NCI-H345 (cell line): ENCODE results near the gene ULK4.
"Not testable (repeated sequence)": the region's sequence is repeated elsewhere in the genome, so short reads cannot be mapped to it uniquely, and the experiment has no call there.

Experiments used
- DNase-seq: peaks from one replicate; lab custom pipeline; 2025; lab: John Stamatoyannopoulos, UW

Gene ULK4

DNA sequence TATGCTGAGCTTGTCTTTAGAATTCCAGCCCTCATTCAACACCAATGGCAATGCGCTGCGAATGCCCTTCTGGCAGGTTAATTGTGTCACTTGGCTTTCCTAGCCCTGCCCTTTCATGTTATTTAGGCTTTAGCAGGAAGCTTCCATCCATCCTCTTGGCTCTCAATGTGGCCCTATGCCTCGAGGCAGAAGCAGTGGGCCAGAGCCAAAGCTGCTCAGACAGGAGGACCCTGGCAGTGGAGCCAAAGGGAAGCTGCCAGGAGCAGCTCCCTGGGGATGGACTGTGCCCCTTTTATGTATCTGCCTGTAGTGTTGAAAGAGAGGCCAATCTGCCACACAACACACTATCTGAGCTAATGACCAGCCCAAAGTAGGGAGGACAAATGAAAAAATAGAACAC is 386.2 kb downstream of the ULK4 start:
- no peak for DNase-seq

DNA sequence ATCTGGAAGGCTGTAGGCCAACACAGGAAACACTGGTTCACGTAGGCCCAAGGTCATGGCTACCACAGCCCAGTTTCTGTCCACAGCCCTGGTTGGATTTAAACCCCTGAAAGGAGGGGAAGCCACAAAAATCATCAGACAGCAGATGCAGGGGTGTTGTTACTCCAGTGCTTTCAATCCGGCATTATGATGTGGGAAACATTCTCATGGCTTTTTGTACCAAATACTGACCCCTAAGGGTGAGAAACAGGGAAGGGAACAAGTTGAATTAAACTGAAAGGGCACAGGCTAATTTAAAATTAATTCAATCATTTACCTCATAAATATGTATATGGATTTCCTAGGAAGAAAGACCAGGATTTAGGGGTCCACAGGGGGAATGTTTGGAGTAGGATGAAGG is 387.0 kb downstream of the ULK4 start:
- DNase-seq, result no peak

DNA sequence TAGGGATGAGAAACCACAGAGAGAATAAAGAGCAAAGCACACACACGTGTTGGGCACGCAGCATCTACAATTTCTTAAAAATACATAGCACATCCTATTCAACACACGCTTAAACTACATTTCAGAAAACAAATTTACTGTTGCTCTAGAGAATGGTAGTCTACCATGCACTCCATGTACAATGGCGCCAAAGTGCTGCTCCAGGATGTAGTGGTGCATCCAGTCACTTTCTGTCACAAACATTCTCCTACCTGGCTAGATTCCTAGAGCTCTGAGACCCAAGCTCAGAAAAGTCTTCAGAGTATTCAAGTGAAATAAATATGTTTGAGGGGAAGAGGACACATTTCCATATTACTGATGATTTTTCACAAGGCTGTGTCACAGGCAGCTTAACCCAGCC is 388.3 kb downstream of the ULK4 start:
- no peak for DNase-seq

DNA sequence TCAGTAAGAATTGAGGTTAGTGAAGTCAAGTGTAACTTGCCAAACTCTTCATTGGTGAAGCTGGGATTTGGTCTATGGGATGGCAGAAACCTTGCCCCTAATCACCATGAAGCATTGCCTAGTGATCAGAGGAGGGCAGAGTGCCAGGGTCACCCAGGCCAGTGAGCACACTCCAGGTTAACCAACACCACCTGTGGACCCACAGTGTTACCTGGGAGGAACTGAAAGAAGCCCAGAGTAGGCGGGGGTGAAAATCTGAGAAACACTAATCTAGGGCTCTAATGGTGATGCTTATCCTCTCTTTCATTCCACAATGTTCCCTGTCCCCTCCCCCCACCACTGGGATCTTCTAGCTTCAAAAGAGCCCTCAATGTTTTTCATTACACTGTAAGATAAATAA is 389.8 kb downstream of the ULK4 start:
- DNase-seq, result no peak

DNA sequence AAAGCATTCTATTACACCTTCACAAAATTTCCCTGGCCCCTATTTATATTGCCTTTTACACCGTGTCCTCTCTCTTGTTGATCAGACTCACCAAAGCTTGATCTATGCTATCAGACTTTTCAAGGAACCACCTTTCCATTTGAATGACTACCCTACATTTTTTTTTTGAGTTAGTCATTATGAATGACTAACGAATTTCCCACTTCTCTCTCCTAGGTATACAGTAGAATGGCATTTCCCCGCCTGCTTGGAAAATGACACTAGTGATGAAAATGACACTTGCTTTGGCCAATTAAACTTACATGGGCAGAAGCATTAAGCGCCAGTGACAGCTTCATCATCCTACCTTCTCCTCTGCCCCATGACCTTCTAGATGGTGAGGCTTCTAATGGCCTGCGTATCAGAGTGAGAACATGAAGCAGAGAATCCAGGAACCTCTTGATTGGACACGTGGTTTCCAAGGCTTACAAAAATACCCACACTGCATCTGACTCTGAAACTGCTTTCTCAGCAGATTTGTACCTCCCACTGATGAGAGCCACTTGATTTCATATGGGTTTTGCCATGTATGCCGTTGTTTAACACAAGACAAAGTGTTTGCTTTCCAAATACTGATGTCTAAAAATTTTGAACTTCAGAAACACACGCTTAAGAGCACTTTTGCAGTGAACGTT is 392.1 kb downstream of the ULK4 start:
- DNase-seq, result no peak

DNA sequence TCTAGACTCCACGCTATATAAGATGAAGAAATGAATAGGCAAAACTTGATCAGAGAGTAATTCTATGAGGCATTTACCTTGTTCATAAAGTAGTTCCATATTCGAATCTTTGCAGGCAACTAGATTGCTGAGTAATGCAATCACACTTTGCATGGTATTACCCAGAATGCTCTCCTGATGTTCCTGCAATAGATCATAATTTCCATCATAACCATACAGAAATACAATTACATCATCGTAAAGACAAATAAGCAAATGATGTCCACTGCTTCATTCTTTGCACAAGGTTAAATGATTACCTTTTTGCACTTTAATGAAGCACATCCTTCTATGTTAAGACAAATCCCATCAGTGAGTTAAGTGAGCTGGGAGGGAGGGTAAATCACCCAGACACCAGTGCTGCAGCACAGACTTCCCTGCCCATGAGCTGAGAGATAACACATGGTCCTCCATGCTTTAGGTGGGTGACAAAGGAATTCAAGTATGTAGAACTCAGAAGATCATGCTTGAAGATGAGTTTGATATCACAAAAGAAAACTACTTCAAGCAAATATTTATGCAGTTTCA is 395.9 kb downstream of the ULK4 start:
- DNase-seq, result no peak

DNA sequence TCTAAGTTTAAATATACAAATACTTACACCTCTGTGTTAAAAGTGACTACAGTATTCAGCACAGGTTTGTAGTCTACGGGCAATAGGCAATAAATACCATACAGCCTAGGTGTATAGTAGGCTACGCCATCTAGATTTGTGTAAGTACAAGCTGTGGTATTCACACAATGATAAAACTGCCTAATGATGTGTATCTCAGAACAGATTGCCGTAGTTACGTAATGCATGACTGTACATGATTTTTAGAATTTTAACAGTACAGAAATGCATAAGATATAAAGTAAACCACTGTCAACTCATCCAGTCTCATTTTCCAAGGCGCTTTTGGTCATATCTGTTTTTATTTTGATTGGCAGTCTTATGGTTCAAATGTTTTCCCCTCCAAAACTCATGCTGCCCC is 396.9 kb downstream of the ULK4 start:
- DNase-seq, result no peak

DNA sequence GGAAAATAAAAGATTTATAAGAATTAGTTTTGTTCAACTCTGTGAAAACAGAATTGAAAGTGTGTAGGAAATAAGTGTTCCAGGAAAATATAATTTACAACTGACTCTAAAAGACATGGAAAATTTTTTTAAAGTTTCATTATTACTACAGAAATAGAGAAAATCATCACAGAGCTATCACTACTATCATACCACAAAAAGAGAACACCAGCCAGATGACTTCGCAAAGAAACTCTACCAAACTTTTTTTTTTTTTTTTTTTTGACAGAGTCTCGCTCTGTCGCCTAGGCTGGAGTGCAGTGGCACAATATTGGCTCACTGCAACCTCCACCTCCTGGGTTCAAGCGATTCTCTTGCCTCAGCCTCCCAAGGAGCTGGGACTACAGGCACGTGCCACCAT is 405.7 kb downstream of the ULK4 start:
- not testable (repeated sequence) for DNase-seq

DNA sequence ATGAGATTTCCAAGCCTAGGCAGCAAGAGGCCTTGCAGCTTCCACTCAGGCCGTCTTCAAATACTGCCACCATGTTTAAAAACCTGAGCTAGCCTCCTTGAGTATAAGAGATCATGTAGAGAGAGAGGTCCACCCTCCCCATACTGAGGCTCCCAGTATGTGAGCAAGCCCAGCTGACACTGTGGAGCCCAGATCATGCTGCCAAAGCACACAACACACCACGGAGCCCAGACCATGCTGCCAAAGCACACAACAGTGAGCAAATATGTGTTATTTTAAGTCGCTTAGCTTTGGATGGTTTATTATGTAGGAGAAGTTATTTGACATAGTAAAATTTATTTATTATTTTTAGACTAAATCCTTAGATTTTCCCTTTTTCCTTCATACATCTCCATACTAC is 428.9 kb downstream of the ULK4 start:
- no peak for DNase-seq

DNA sequence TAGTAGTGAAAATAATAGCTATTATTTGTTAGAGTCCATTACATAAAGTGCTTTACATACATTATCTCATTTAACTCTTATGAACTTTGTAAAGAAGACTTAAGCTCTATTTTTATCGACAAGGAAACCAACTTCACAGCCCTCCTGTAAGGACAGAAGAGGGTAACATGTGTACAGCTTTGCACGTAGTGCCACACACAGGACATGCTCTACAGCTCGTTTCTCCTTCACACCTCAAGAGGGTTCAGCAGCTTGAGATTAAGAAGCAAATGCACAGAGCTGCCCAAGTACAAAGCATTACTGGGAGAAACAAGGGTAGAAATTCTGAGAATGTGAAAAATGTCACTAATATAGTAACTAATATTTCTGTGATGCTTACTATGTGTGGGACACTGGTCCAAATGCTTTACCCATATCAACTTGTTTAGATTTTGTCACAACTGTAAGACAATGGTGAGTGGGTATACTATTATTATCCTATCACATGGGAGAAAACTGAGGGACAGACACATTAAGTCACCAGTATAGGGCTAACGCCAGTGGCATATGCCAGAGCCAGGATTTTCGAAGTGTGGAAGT is 434.8 kb downstream of the ULK4 start:
- no peak for DNase-seq

DNA sequence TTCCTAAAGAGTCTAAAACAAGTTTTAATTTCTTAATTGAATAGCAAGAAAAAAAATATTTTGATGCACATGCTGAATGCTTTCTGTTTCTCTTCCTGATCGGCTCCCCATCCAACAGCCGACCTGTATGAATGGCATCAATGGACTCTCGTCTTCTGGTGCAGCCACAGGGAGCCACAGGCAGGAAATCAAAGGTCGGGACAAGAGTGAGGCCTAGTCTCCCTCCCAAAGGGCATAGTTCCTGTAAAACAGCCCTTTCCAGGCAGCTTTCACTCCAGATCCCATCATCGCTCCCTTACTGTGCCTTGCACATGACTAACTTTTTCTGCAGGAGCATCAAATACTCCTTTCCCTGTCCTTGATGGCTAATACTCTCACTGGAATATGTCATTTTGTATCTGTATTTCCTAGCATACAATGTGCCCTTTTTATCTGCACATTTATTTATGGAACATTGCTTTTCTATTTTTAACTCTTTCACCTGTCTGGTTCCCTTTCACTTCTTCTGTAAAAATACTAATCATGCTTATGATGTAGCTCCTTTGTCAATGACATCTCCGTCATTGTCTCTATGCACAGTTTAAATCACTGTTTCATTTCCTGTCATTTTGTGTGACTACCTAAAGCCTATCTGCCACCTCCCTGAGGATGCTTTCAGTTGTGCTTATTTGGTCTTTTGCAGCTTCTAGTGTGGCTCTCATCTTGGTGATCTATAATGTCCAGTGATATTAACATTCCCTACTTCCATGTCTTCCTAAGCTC is 436.4 kb downstream of the ULK4 start:
- no peak for DNase-seq

DNA sequence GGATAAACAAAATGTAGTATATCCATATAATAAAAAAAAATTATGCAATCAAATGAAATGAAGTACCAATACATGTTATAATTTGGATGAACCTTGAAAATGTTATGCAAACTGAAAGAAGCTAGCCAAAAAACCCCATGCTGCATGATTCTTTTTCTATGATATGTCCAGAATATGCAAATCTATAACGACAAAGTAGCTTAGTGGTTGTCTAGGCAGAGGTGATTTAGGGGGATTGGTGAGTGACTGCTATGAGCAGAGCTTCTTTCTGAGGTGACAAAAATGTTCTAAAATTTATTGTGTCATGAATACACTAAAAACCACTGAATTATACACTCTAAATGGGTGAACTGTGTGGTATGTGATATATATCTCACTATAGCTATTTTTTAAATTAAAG is 438.0 kb downstream of the ULK4 start:
- DNase-seq, result no peak

DNA sequence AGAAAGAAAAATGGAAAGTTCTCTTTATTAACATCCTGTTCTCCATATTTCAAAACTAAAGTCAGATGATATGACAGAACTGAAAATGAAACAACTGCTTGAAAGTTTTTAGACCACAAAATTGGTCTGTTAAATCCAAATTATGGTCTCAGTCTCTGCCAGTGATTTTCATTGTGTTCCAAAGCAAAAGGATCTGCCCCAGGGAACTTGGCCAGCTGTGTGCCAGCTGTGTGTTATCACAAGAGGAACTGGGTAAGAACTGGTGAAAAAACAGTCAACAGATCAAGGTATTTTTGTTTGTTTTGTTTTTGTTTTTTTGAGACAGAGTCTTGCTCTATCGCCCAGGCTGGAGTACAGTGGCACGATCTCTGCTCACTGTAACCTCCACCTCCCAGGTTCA is 439.3 kb downstream of the ULK4 start:
- no peak for DNase-seq

DNA sequence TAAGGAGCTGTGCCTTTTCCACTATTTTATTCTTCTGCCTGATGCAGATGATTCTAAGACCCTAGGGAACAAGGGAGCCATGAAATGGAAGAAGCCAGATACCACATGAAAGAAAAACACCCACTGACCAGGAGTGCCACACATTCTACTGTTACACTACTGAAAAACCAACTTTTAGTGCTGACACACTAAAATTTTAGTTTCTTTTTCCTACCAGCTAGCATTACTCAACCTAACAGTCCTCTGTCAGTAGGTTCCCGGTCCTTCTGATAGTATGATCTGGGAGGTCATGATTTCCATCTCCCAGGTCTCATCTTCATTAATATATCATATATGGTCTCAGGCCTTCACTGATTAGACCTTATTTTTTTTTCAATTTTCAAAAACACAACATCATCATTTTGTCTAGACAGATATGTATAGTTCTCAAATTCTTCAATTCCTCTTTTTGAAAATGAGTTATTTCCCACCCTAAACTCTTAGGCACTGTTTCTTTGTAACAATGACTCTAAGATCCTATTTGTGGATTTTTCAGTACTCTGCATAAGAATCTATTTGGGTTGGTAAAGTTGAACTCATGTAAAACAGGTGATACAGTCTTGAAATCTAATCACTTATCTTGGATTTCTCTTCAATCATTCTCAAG is 440.8 kb downstream of the ULK4 start:
- no peak for DNase-seq

DNA sequence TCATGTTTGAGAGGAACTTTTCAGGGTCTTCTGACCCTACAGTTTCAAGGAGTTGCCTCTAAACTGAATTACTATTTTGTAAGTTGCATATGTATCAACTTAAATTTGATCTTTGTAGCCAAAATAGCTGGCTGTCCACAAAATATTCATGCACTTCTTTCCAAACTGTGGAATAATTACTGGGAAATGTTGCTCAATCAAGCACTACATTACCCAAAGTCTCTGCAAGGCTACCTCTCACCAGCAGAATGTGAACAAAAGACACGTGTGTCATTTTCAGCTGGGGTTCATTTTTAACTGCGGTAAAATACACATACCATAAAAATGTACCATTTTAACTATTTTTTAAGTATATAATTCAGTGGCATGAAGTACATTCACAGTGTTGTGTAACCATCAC is 442.2 kb downstream of the ULK4 start:
- no peak for DNase-seq

DNA sequence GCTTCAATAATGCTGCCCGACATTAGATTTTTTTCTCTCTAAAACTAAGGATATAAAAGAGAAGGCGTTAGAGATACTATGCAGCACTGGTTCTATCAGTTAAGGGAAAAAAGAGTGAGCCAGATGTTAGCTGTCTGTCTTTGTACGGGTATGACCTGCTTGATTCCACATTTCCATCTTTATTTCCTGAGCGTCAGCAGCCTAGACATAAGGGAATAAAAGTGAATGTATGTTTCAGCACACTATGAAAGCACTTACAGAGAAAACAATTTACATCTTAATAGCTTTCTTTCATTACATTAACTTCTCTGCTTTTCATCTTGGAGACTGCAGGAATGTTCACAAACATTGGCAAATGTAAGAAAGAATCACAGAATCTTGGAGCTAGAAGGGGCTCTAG is 443.3 kb downstream of the ULK4 start:
- DNase-seq, result no peak

DNA sequence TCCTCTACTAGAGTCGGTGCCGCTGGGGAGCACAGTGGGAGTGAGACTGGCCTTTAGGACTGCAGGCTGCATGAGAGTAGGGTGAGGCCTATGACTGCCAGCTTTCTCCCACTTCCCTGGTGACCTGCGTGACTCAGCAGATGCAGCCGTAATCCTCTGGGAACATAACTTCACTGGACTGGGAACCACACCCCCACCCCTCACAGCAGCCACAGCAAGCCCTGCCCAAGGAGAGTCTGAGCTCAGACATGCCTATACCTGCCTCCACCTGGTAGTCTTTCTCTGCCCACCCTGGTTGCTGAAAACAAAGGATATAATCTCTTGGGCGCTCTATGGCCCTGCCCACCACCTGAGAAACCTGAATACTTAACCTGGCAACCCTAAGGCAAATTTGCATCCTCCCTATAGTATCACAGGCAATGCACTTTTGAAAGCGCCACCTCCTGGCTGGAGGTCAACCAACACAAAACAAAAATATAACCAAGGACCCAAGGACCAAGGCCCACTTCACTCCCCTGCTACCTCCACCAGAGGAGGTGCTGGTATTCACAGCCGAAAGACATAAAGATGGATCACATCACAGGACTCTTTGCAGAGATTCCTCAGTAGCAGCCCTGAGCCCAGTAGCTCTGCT is 453.7 kb downstream of the ULK4 start:
- DNase-seq, result no peak

DNA sequence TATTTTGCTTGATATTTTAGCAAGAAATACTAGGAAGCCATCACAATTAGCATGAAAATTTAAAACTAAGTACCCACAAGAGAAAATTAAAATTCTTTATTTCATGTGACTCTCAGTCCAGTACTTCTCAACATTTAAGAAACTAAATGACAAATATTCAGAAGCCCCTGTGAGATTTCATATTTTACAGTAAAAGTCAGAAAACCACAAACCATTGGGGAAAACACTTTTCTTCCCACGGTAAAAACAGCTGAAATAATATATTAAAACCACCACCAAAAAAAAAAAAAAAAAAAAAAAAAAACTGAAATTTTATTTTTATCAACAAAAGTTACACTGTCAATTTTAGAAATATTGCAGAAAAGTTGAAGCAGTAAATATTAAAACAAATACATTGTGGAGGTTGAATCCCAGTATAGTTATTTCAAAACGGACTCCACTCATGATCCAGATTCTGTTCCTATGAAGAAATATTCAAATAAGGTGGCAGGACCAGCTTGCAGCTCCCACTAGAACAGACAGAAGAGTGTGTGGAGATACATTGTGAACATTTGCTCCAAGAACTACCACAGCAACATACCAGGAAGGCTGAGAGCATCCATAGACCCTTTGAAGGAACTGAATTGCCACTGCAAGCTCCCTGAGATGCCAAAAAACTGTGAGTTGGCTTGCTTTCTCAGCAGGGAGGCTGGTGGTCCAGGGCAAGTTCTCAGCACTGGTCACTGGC is 454.4 kb downstream of the ULK4 start:
- DNase-seq, result no peak

DNA sequence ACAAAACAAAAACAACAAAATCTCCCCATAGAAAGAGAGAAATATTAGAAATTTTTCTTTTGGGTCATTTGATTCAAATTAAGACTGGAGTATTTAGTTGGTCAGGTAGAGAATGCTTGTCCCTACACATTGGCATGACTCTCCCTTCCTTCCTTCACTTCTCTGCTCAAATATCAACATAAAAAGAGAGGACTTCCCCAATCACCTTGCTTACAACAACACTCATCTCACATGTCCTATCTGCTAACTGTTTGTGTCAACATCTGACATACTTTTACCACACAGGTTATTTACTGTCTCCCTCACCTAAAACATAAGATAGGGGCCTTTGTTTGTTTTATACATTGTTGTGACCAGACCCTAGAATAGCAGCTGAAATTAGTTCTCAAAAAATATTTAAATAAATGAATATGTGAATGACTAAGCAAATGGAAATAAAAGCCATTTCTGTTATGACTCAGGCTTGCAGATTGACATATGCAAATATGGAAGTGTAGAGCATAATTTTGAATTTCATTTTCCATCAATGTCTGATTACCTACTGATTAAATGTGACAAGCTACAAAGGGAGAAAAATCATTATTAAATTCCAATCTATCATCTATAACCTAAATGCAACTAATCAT is 457.8 kb downstream of the ULK4 start:
- no peak for DNase-seq

DNA sequence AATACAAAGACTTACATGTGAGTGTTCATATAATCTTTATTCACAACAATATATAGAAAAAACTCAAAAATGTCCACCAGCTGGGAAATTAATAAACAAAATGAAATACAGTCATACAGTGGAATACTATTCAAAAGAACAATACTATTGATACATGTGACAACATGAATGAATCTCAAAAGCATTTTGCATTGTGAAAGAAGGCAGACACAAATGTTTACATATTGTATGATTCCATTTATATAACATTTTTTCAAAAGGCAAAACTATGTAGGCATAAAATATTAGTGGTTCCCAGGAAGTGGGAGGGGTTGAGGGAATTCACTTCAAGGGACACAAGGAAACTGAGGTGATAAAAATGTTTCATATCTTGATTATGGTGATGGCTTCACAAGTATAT is 459.4 kb downstream of the ULK4 start:
- no peak for DNase-seq

DNA sequence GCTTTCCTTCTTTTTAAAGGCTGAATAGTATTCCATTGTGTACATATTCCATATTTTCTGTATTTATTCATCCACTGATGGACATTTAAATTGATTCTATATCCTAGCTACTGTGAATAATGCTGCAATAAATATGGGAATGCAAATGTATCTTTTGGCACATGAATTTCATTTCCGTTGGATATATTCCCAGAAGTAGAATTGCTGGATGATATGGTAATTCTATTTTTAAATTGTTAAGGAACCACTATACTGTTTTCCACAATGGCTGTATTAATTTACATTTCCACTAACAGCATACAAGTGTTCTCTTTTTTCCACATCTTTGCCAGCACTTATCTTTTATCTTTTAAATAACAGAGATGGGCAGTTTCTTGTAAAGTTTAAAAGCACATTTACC is 459.9 kb downstream of the ULK4 start:
- no peak for DNase-seq
